ENCODE results near the gene TAGLN. TPM values are rescaled to one million over a fixed set of nuclear protein-coding genes. Genes with fewer than 3 reads are reported as not detected.

The TAGLN gene
- 100 to 1,000 TPM; 110 to 361 (median 254) TPM for total RNA-seq

DNA sequence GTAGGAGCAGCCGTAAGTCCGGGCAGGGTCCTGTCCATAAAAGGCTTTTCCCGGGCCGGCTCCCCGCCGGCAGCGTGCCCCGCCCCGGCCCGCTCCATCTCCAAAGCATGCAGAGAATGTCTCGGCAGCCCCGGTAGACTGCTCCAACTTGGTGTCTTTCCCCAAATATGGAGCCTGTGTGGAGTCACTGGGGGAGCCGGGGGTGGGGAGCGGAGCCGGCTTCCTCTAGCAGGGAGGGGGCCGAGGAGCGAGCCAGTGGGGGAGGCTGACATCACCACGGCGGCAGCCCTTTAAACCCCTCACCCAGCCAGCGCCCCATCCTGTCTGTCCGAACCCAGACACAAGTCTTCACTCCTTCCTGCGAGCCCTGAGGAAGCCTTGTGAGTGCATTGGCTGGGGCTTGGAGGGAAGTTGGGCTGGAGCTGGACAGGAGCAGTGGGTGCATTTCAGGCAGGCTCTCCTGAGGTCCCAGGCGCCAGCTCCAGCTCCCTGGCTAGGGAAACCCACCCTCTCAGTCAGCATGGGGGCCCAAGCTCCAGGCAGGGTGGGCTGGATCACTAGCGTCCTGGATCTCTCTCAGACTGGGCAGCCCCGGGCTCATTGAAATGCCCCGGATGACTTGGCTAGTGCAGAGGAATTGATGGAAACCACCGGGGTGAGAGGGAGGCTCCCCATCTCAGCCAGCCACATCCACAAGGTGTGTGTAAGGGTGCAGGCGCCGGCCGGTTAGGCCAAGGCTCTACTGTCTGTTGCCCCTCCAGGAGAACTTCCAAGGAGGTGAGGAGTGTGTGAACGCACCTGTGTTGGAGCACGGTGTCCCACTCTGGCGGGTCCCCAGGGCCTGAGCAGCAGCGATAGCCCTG, at the start of gene TAGLN:
Gene TAGLN, plus strand, starts transcription at position 318 of the 863 bp plus-strand sequence. CDS start 3,644 bp downstream, outside the sequence.
- Histone ChIP-seq H3K27ac (peak within 1 kb of the TSS; percentile 62 to 89 (median 76)), H3K27me3 (no peaks in the 10 kb centered on the region), H3K4me1 (peaks cover 0 to 22% (median 0%) of the 10 kb centered on the region in 4 donors), H3K4me3 (peak within 1 kb of the TSS; percentile 18 to 44 (median 31)), H3K36me3 (peaks cover 0 to 42% (median 0%) of the 10 kb centered on the region in 3 donors), H3K9me3 (no peaks in the 10 kb centered on the region)
- TF ChIP-seq POLR2A (IDR thresholded peaks at IDR 0.05): no peak
- TF ChIP-seq, protein P1, sequence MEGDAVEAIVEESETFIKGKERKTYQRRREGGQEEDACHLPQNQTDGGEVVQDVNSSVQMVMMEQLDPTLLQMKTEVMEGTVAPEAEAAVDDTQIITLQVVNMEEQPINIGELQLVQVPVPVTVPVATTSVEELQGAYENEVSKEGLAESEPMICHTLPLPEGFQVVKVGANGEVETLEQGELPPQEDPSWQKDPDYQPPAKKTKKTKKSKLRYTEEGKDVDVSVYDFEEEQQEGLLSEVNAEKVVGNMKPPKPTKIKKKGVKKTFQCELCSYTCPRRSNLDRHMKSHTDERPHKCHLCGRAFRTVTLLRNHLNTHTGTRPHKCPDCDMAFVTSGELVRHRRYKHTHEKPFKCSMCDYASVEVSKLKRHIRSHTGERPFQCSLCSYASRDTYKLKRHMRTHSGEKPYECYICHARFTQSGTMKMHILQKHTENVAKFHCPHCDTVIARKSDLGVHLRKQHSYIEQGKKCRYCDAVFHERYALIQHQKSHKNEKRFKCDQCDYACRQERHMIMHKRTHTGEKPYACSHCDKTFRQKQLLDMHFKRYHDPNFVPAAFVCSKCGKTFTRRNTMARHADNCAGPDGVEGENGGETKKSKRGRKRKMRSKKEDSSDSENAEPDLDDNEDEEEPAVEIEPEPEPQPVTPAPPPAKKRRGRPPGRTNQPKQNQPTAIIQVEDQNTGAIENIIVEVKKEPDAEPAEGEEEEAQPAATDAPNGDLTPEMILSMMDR (IDR thresholded peaks at IDR 0.05): no peak
- peak in 2 of 3 donors; percentile 63 to 70 for DNase-seq

DNA sequence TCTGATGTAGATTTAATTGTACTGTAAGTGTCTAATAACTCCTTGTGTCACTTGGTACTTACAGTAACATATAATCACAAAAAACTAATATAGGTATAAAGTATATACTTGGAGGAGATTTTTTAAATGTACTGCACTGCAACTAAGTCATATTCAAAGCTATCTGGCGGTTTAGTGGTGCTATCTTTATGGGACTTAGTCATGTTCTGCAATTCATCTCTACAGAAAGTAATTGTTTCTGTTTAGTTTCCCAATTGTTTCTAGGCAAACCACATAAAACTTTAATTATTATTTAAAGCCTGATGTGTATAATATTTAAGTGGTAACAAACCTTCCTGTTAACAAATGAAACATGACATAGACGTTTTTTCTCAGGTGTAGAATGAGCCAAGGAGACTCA, 47.1 kb upstream of the TAGLN start:
- H3K4me1 ChIP-seq: peaks cover 0 to 21% (median 0%) of the 10 kb centered on the region in 4 donors
- no peak for DNase-seq
- no peak overlapping the region for H3K4me3 ChIP-seq
- H3K27ac ChIP-seq: no peak overlapping the region
- H3K9me3 ChIP-seq: no peaks in the 10 kb centered on the region
- H3K36me3 ChIP-seq: peaks cover 0 to 29% (median 5%) of the 10 kb centered on the region in 3 donors
- H3K27me3 ChIP-seq: no peaks in the 10 kb centered on the region
- TF ChIP-seq, protein P1 (IDR thresholded peaks at IDR 0.05): no peak
- no peak for TF ChIP-seq POLR2A (IDR thresholded peaks at IDR 0.05)

DNA sequence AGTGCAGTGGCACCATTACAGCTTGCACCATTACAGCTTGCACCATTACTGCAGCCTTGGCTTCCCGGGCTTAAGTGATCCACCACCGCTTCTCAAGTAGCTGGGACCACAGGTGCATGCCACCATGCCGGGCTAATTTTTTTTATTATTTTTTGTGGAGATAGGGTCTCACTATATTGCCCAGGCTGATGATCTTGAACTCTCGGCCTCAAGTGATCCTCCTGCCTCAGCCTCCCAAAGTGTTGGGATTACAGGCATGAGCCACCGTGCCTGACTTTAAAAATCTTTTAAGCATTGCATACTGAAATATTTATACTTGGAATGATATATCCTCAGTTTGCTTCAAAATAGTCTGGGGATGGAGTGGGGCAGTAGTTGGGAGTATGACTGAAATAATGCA, 44.7 kb upstream of the TAGLN start:
- Histone ChIP-seq H3K4me1 (peaks cover 0 to 7% (median 0%) of the 10 kb centered on the region in 4 donors), H3K36me3 (peaks cover 0 to 36% (median 5%) of the 10 kb centered on the region in 3 donors), H3K27ac (no peak overlapping the region), H3K9me3 (no peaks in the 10 kb centered on the region), H3K27me3 (no peaks in the 10 kb centered on the region), H3K4me3 (no peak overlapping the region)
- no peak for DNase-seq
- no peak for TF ChIP-seq POLR2A (IDR thresholded peaks at IDR 0.05)
- TF ChIP-seq, protein P1 (IDR thresholded peaks at IDR 0.05): no peak

DNA sequence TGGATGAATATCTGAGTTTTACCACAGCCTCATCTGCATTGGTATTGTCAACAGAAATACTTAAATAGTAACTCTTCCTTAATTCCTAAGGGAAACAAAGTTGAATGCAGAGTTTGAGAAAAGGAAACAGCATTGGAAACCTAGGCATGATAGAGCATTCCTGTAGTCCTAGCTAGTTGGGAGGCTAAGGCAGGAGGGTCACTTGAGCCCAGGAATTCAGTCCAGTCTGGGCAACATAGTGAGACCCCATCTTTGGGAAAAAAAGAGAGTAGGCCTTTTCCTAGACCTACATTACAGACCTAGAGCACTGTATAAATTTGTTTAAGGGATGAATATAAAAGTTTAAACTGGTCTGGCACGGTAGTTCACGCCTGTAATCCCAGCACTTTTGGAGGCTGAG, 41.7 kb upstream of the TAGLN start:
- no peak overlapping the region for H3K27ac ChIP-seq
- TF ChIP-seq, protein P1 (IDR thresholded peaks at IDR 0.05): no peak
- no peak for TF ChIP-seq POLR2A (IDR thresholded peaks at IDR 0.05)
- H3K9me3 ChIP-seq: no peaks in the 10 kb centered on the region

DNA sequence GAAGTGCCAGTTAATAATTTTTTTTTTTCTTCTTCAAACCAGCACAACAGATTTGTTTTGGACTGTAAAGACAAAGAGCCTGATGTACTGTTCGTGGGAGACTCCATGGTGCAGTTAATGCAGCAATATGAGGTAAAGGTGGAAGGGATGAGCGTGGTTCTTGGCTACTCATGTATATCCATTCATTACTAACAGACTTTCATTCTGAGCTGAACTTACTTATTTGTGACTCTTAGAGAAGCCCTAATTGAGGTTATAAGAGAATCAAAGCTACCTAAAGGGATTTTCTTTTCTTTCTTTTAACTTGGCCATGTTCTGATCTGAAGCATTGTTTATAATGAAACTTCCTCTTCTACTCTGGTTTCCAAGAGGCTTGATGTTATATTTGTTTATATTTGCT, 39.3 kb upstream of the TAGLN start:
- Histone ChIP-seq H3K27me3 (no peaks in the 10 kb centered on the region), H3K4me1 (no peaks in the 10 kb centered on the region), H3K4me3 (no peak overlapping the region), H3K36me3 (peaks cover 0 to 76% (median 8%) of the 10 kb centered on the region in 3 donors), H3K27ac (no peak overlapping the region), H3K9me3 (no peaks in the 10 kb centered on the region)
- DNase-seq: no peak
- TF ChIP-seq POLR2A (IDR thresholded peaks at IDR 0.05): no peak
- TF ChIP-seq, protein P1 (IDR thresholded peaks at IDR 0.05): no peak

More for the DNA sequence above, 41.7 kb upstream of the TAGLN start:
- peaks cover 0 to 64% (median 0%) of the 10 kb centered on the region in 3 donors for H3K36me3 ChIP-seq
- DNase-seq: no peak
- H3K4me1 ChIP-seq: no peaks in the 10 kb centered on the region
- H3K4me3 ChIP-seq: no peak overlapping the region
- no peaks in the 10 kb centered on the region for H3K27me3 ChIP-seq
